Breast epithelium (tissue), 4 donors: ENCODE measurements around the gene ELP1. TPM values are rescaled to one million over a fixed set of nuclear protein-coding genes. Genes with fewer than 3 reads are reported as not detected.

Experiments used
- DNase-seq, 2 donors: peaks; one replicate each; pipeline ENCODE4 v3.0.0-alpha.2; 2019; ENCODE audit warnings: low spot score in 2 of 2
- H3K27ac ChIP-seq, 2 donors: fragments of 200-600 bp; sonication (generic) in 1 of 2; one replicate each; pipeline ENCODE4 v1.5.1; 2016 to 2019; ENCODE audit warnings: mild to moderate bottlenecking in 1 of 2
- H3K27me3 ChIP-seq, 2 donors: fragments of 200-600 bp; sonication (generic) in 1 of 2; one replicate each; pipeline versions ENCODE4 v1.5.1 to v1.6.0; 2017 to 2019; ENCODE audit warnings: control low read depth in 1 of 2, mild to moderate bottlenecking in 1 of 2
- H3K36me3 ChIP-seq: fragments of 200-600 bp; one replicate; pipeline ENCODE4 v1.5.1; 2019
- H3K4me1 ChIP-seq, 2 donors: fragments of 200-600 bp; sonication (generic); one replicate each; pipeline ENCODE4 v1.5.1; 2016 to 2019; ENCODE audit warnings: control low read depth in 1 of 2
- H3K4me3 ChIP-seq, 3 donors: fragments of 200-600 bp; sonication (generic); 1 replicate in 2 of 3; 2 replicates in 1 of 3; pipeline ENCODE4 v1.5.1; 2016 to 2019; ENCODE audit warnings: mild to moderate bottlenecking in 3 of 3, moderate library complexity in 2 of 3
- H3K9me3 ChIP-seq, 2 donors: fragments of 200-600 bp; sonication (generic) in 1 of 2; one replicate each; pipeline ENCODE4 v1.5.1; 2016 to 2019; ENCODE audit warnings: control low read depth in 1 of 2
- CTCF ChIP-seq, 3 donors: fragments of 450-650 bp; IDR thresholded peaks; one replicate each; pipeline ENCODE4 v1.5.1; 2016 to 2017; ENCODE audit warnings: antibody characterized with exemption in 3 of 3, mild to moderate bottlenecking in 3 of 3, moderate library complexity in 3 of 3
- POLR2A ChIP-seq: fragments of 450-650 bp; IDR thresholded peaks from one replicate; pipeline ENCODE4 v1.6.1; 2016; ENCODE audit warnings: antibody characterized with exemption, mild to moderate bottlenecking, moderate library complexity
- POLR2AphosphoS5 ChIP-seq, 3 donors: sonication (generic); formaldehyde crosslinking; IDR thresholded peaks; one replicate each; pipeline ENCODE4 v1.6.1; 2017; ENCODE audit warnings: antibody characterized with exemption in 3 of 3
- intact Hi-C: fragments of 100-400 bp; cut with DNase I; formaldehyde crosslinking; loops from one replicate; pipeline ENCODE4 v1.15.1; 2023; ENCODE audit warnings: low total_unique reads
- total RNA-seq, 3 donors: library from RNA; depleted of rRNA; stranded (reverse); fragments of >200 nt; gene quantifications; one replicate each; pipeline ENCODE4 v1.1.0, GENCODE V29; 2016

The ELP1 gene
- total RNA-seq, 3 donors from 2014 or later = 18.2 to 27.8 (median 22.6) TPM

- intact Hi-C loops = no loop called here
- peaks cover 3% of the 10 kb centered on the region for H3K36me3 ChIP-seq
- TF ChIP-seq POLR2A (no peak), POLR2AphosphoS5 (IDR thresholded peaks at IDR 0.05) (no peak), CTCF (IDR thresholded peaks at IDR 0.05) (no peak)
- H3K27me3 ChIP-seq = no peaks in the 10 kb centered on the region
- no peak overlapping the region for H3K4me3 ChIP-seq
- H3K27ac ChIP-seq = no peak overlapping the region
- H3K9me3 ChIP-seq = no peaks in the 10 kb centered on the region
- DNase-seq = no peak
- no peaks in the 10 kb centered on the region for H3K4me1 ChIP-seq
Measured at GRCh38 chr9:108913391-108913790, 20.5 kb downstream of the ELP1 start.

DNA sequence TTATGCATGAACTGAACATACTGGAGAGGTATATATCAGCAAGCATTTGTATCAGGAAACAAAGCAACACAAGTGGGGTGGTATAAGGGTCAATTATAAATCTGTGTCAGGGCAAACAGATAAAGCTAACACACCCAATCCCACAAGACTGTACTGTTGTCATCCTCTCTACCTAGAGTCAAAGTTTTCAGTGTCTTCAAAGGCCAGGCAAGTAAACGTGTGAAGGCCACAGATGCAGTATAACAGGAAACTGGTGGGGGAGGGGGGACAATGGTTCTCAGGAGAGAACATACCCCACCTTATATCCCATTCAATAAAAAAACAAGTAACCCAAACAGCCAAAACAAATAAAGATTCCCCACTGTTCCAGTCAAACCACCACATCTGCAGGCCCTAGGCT is 22.1 kb downstream of the ELP1 start:
- H3K27me3 ChIP-seq = no peaks in the 10 kb centered on the region
- TF ChIP-seq POLR2AphosphoS5 (IDR thresholded peaks at IDR 0.05) (no peak), CTCF (IDR thresholded peaks at IDR 0.05) (no peak), POLR2A (no peak)
- H3K36me3 ChIP-seq = peaks cover 4% of the 10 kb centered on the region
- no peak overlapping the region for H3K4me3 ChIP-seq
- DNase-seq = no peak
- no peaks in the 10 kb centered on the region for H3K9me3 ChIP-seq
- H3K4me1 ChIP-seq = no peaks in the 10 kb centered on the region
- intact Hi-C loops = no loop called here
- H3K27ac ChIP-seq = no peak overlapping the region

- Histone ChIP-seq H3K4me1 (no peaks in the 10 kb centered on the region), H3K27me3 (no peaks in the 10 kb centered on the region), H3K9me3 (no peaks in the 10 kb centered on the region), H3K27ac (no peak overlapping the region), H3K4me3 (no peak overlapping the region), H3K36me3 (peaks cover 4% of the 10 kb centered on the region)
- DNase-seq = no peak
- TF ChIP-seq POLR2A = no peak
- no peak for TF ChIP-seq CTCF (IDR thresholded peaks at IDR 0.05)
- no peak for TF ChIP-seq POLR2AphosphoS5 (IDR thresholded peaks at IDR 0.05)
- intact Hi-C loops = no loop called here
Measured at GRCh38 chr9:108910914-108911313, 23.0 kb downstream of the ELP1 start.

DNA sequence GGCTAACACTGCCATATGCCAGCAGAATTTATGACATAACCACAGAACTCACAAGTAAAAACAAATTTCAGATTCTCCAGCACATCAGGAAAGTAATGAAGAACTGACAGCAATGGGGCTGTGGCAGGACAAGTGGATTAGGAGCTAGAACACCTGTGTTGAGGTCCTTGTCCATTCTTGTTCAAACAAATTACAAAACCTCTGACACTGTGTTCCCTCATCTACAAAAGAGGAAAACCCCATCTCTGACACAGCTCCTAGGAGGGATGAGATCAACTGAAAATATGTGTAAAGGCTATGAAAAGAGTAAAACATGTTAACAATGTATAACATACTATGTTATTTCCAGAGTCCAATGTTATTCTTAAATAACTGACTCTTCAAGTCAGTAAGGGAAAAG is 23.5 kb downstream of the ELP1 start:
- TF ChIP-seq CTCF (IDR thresholded peaks at IDR 0.05) (no peak), POLR2A (no peak), POLR2AphosphoS5 (IDR thresholded peaks at IDR 0.05) (no peak)
- H3K9me3 ChIP-seq = no peaks in the 10 kb centered on the region
- no peak for DNase-seq
- H3K4me3 ChIP-seq = no peak overlapping the region
- intact Hi-C loops = no loop called here
- H3K27me3 ChIP-seq = no peaks in the 10 kb centered on the region
- H3K27ac ChIP-seq = no peak overlapping the region
- no peaks in the 10 kb centered on the region for H3K4me1 ChIP-seq
- peaks cover 4% of the 10 kb centered on the region for H3K36me3 ChIP-seq

- H3K4me1 ChIP-seq = no peaks in the 10 kb centered on the region
- H3K27me3 ChIP-seq = no peaks in the 10 kb centered on the region
- intact Hi-C loops = no loop called here
- no peak for TF ChIP-seq CTCF (IDR thresholded peaks at IDR 0.05)
- no peak for TF ChIP-seq POLR2AphosphoS5 (IDR thresholded peaks at IDR 0.05)
- TF ChIP-seq POLR2A = no peak
- no peak overlapping the region for H3K4me3 ChIP-seq
- H3K36me3 ChIP-seq = peaks cover 4% of the 10 kb centered on the region
- H3K9me3 ChIP-seq = no peaks in the 10 kb centered on the region
- H3K27ac ChIP-seq = no peak overlapping the region
- no peak for DNase-seq
Measured at GRCh38 chr9:108905494-108905893, 28.4 kb downstream of the ELP1 start.
